ENCODE measurements around the gene C3orf18.

DNA sequence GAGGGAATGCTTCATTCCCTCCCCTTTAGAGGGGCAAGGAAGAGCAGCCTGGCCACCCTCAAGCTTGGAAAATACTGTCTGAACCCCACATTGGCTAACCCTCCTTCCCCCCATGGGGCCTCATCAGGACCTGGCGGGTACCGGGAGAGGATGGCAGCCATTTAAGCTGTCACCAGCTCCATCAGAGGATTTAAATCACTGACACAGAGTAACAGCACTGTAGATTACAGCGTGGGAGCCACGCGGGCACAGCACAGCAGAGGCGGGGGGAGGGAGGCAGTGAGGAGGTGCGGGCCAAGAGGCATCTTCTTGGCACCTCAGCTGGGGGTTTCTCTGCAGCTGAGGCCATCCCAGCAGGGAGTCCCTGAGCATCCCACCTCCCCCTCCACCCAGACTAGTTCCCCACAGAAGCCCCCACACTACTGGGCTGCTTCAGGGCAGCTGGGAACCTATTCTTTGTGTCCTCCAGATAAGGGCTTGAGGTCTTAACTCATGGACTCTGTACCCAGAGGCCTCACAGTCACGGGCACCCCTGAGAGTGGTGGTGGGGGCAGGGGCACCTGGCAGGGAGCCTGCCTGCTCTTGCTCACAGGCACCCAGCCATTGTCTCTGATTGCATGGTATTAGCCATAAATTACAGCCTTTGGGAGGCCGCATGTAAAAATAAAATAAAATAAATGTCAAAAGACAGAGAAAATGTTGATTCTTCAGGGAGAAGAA lies 42.2 kb downstream of the C3orf18 start:
- TF ChIP-seq, protein P1, sequence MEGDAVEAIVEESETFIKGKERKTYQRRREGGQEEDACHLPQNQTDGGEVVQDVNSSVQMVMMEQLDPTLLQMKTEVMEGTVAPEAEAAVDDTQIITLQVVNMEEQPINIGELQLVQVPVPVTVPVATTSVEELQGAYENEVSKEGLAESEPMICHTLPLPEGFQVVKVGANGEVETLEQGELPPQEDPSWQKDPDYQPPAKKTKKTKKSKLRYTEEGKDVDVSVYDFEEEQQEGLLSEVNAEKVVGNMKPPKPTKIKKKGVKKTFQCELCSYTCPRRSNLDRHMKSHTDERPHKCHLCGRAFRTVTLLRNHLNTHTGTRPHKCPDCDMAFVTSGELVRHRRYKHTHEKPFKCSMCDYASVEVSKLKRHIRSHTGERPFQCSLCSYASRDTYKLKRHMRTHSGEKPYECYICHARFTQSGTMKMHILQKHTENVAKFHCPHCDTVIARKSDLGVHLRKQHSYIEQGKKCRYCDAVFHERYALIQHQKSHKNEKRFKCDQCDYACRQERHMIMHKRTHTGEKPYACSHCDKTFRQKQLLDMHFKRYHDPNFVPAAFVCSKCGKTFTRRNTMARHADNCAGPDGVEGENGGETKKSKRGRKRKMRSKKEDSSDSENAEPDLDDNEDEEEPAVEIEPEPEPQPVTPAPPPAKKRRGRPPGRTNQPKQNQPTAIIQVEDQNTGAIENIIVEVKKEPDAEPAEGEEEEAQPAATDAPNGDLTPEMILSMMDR (IDR thresholded peaks at IDR 0.05): no peak
- no peak for TF ChIP-seq POLR2A (IDR thresholded peaks at IDR 0.05)

Data from adrenal gland (tissue), 5 donors.